HuH-7 (cell line): ENCODE results near the gene TNPO1.
"Not testable (repeated sequence)": the region's sequence is repeated elsewhere in the genome, so short reads cannot be mapped to it uniquely, and the experiment has no call there.

Experiments
- DNase-seq: peaks from one replicate; pipeline ENCODE4 v3.0.0; 2011; ENCODE audit warnings: low spot score

The TNPO1 gene

GRCh38 chr5:72816284-72817075 is at the start of gene TNPO1:
TNPO1 (plus strand) TSS chr5:72816661; CDS start chr5:72816738, 77 bp downstream.
- DNase-seq, result peak; percentile 73

DNA sequence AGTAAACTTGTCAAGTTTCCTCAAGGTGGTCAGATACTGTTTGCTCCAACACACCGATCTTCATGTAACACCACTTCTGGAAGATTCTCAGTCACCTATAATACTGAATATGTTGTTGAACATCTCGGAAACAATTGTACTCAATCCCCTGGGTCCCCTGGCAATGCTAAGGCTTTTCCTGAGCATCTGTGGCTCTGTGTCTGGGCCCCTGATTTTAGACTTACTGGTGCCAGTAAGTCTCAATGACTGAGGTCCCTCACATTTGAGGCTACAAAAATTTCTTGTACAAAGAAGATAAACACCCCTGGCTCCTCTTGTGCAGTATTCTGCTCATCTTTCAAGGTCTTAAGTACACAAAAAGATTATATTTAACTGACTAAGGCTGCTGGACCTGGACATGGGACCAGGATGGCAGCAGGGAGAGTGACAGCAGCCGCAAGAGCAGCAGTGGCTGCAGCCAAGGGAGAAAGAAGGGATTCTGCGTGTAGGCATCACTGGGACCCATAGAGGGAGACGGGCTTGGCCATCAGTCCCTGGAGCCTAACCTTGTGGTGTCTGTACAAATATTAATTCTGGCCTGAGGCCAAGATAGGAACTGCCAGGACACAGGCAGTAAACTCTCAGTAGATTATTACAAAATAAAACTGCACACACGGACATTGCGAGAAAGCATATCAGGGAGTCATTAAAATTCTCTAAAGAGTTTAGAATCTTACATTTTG is 49.0 kb upstream of the TNPO1 start:
- DNase-seq, result peak; percentile 24

DNA sequence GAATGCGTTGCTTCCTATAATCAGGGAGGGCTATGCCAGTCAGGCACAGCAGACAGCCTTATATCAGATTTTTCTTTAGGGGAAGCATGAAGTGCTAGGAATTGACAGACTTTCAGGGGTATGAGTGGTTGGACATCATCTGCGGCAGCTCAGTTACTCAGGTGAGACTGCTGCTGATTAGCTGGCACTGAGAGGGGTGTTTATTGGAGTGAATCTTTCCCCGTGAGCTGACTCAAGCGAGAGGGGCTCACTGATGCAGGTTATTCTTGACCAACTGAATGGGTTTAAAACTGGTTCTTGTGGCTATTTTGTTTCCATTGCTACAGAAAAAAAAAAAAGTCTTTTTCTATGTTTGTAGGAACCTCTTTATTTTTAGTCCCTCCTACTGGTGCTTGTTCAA is 46.2 kb upstream of the TNPO1 start:
- no peak for DNase-seq

DNA sequence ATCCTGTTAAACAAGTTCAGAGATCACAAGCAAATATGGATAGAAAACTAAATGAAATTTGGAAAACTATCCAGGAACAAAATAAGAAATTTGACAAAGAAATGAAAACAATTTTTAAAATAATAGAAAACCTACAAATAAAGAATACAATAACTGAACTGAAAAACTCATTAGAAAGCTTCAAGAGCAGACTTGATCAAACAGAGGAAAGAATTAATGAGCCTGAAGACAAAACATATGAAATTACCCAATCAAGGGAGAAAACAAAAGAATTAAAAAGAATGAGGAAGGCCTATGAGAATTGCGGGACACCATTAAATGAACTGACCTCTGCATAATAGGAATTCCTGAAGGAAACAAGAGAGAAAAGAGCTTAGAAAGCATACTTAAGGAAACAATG is 39.8 kb upstream of the TNPO1 start:
- DNase-seq, result no peak

- DNase-seq, result no peak
Observed at GRCh38 chr5:72779520-72779919, 36.9 kb upstream of the TNPO1 start.

DNA sequence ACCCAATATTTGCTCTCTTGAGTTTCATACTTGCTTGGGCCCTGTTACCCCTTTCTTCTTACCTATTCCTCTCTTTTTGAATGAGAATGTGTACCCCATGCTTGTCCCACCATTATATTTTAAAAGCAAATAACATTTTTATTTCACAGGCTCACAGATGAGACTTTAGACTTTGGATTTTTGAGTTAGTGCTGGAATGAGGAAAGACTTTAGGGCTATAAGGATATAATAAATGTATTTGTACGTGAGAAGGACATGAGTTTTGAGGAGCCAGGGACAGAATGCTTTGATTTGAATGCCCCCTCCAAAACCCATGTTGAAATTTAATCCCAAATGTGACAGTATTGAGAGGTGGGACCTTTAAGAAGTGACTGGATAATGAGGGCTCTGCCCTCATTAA is 33.1 kb upstream of the TNPO1 start:
- no peak for DNase-seq

DNA sequence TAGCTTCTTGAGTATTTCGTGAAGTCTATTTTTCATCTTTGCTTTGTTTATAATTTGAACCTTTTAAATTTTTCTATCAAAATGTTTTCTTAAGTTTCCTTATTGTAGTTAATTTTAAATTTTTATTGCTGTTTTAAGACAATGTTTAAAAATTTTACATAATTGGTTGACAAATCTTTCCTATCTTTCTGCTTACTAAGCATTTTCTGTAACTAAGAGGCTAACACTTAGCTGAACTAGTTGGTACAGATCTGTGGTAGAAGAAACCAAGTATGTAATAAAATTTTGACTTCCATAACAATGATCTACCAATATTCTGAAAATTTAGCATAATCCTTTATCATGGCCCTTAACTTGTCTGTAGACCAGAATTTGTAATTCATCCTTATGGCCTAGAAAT is 32.3 kb upstream of the TNPO1 start:
- no peak for DNase-seq

DNA sequence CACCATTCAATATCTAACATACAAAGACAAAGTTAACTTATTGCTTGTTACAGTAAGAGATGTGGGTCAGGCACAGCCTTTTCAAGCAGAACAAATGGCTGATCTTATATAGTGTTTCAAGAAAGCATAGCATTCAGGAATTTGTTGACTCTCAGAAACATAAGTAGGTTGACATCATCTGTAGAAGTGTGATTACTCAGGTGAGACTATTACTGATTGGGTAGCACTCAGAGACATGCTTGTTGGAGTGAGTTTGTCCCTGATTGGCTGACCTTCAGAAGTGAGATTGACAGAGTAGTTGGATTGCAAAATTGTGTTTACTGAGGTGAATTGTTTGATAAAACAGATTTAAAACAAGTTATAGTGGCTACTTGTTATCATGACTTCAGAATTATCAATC is 30.7 kb upstream of the TNPO1 start:
- DNase-seq, result no peak

GRCh38 chr5:72786676-72787075 is 29.8 kb upstream of the TNPO1 start:
- DNase-seq, result no peak

DNA sequence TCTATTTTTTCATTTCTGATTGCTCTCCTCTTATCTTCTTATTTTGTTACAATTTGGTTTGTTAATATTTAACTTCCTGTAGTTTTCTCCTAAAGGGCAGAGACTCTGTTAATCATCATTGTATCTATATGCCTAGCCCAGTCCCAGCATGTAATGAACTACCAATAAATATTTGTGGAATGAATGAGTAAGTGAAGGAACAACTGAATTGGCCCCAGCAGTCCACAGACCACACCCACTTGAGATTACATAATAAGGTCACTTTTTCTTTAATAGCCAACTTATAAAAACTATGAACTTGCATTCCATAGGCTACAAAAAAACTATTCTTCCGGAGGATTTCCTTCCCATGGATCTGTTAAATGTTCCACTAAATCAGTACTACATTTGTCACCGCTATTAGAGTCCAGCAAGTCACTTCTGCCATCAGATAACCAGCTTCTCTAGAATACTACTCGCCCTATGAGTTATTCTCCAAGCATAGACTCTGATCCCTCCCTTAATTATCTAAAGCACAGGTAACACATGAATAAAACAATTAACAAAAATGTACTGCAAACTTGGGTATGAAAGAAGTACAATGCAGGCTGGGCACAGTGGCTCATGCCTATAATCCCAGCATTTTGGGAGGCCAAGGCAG is 27.5 kb upstream of the TNPO1 start:
- DNase-seq, result no peak

DNA sequence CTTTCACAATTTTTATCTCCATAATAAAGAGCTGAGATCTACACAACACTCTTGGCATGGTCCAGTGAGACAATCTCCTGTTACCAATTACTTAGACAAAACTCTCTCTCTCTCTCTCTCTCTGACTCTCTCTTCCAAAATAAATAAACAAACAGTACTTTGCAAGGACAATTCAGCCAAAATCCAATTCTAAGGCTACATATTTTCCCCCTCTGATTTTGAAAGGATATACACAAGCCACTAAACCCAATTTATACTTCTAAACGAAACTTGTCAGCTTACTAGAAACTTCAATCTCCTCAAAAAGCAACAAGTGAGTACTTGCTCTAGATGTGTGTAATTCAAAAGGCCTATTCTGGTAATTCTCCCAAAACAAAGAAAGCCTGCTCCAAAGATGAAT is 26.3 kb upstream of the TNPO1 start:
- no peak for DNase-seq

GRCh38 chr5:72792662-72793061 is 23.8 kb upstream of the TNPO1 start:
- not testable (repeated sequence) for DNase-seq

GRCh38 chr5:72796001-72796400 is 20.5 kb upstream of the TNPO1 start:
- no peak for DNase-seq

GRCh38 chr5:72799721-72800120 is 16.7 kb upstream of the TNPO1 start:
- DNase-seq, result no peak

DNA sequence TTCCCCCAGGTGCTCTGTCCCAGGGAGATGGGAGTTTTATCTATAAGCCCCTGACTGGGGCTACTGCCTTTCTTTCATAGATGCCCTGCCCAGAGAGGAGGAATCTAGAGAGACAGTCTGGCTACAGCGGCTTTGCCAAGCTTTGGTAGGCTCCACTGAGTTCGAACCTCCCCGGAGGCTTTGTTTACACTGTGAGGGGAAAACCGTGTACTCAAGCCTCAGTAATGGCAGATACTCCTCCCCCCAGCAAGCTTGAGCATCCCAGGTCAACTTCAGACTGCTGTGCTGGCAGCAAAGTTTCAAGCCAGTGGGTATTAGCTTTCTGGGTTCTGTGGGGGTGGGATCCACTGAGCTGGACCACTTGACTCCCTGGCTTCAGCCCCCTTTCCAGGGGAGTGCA is 7.8 kb upstream of the TNPO1 start:
- not testable (repeated sequence) for DNase-seq

- no peak for DNase-seq
Observed at GRCh38 chr5:72811849-72812248, 4.6 kb upstream of the TNPO1 start.

DNA sequence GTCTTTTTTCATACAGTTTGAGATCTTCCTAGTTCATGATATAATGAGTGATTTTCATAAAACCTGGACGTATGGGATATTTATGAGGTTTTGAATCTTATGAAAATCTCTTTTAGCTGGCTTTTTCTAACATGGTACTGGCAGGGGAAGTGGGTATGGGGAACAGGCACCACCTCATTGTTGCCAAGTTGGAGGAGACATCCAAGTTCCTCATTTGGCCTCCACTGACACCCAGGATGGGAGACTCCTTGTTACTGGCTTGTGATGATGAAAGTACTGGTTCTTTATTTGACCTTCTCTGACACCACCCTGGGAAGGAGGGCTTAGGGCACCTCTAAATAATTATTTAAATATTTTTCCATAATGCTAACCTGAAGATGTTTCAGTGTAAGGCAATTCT is 4.0 kb upstream of the TNPO1 start:
- DNase-seq, result no peak

DNA sequence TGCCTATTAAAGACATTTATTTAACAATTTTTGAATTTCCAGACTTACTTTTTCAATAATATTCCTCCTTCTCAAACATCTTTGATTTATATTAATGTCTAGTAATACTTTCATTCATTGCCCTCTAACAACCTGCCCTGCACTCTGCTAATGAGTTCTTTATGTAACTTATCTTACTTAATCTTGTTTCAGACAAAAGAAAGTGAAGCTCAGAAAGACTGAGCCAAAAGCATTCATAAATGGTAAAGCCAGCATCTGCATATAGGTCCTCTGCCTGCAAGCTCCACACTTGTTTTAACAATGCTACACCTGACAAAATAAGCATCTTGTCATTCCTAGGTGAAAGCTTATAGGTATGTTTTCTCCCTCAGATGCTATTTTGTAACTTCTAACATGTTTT is 2.4 kb upstream of the TNPO1 start:
- no peak for DNase-seq

- DNase-seq, result no peak
Observed at GRCh38 chr5:72814864-72815263, 1.6 kb upstream of the TNPO1 start.

DNA sequence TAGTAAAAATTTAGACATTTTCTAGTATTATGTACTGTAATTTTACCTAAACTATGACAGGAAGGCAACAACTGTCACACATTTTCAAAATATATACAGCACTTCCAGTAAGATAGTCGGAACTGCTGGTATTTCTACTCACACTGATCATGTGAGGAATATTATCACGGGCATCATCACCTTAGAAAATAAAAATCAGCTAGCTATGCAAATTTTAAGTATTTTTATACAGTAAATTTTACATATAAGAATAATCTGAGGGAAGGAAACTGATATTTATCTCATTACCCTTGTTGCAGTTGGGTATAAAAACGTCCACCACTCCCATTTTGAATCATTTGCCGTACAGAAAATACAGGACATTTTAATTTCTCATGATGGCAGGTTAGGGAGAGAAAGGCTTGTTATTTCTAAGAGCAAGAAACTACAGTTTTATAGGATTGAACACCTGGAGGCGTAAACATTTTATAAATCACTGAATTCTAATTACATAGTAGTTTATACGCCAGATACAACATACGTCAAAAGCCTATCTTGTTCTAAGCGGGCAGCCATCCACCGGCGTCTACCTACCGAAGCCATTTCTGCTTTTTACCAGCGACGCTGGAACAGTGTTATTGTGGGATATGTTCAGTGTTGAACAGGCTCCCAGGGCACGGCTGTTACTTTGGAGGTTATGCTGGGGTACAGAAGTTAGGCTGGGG is 729 bp upstream of the TNPO1 start:
- peak; percentile 22 for DNase-seq

DNA sequence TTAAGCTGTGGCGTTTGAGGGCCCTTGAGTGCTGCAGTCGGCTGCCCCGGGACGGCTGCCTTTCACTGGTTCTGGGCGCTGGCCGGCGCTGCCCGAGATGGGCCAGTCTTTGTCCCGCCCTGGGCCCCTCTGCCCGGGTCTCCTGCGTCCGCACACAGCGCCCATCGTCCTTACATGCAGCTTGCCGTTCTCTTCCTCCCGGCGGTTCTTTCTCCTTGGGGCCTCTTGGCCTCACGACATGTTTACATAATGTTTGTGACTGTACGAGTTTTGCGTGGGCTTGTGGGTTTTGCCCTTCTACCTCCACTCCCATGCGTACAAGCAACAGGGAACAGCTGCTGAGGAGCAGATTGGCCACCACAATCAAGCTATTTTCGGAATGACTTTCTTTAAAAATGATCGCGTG is 618 bp downstream of the TNPO1 start:
- DNase-seq, result peak; percentile 34

DNA sequence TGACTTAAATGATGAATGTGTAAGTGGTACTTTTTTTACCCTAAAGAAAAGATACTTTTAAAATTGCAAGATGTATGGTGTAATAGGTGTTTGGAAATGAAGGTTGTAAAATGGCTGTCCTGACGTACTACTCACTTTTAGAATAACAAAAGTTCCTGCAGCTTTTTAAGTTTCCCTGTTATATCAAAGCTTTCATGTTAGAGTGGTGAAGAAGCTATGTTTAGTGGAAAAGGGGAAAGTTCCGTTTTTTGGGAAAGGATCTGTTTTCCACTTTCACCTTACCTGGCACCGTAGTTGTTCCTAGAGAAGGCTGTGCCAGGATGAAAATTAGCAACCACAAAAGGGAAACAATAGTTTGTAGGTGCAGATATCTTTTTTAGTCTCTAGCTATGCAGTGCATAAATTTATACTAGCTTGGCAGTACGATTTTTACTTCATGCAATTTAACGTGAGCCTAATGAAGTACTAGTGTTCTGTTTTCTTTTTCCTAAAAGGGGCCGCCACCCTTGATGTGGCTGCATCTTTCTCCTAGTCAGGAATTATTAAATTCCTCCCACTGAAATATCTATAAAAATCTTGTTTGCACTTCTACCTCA is 1.3 kb downstream of the TNPO1 start:
- no peak for DNase-seq
